Liver (tissue), 9 donors: Measurements from ENCODE around the gene AXIN1. TPM values are rescaled to one million over a fixed set of nuclear protein-coding genes. Genes with fewer than 3 reads are reported as not detected.

Experiments
- DNase-seq: peaks from one replicate; pipeline ENCODE4 v3.0.0-alpha.2; 2017; ENCODE audit warnings: low spot score
- H3K27ac ChIP-seq, 2 donors: one replicate each; pipeline ENCODE4 v1.7.0; 2013; ENCODE audit warnings: inconsistent platforms in 2 of 2, low read length in 2 of 2, control low read depth in 1 of 2, low read depth in 1 of 2, mild to moderate bottlenecking in 1 of 2
- H3K27me3 ChIP-seq, 4 donors: one replicate each; pipeline versions ENCODE4 v1.6.1 to v1.7.0; 2013; ENCODE audit warnings: low read length in 3 of 4, inconsistent platforms in 1 of 4, mild to moderate bottlenecking in 1 of 4, moderate library complexity in 1 of 4; ENCODE audit not compliant: control insufficient read depth in 4 of 4, insufficient read depth in 4 of 4
- H3K36me3 ChIP-seq, 4 donors: one replicate each; pipeline versions ENCODE4 v1.6.1 to v1.7.0; 2013; ENCODE audit warnings: low read length in 3 of 4, mild to moderate bottlenecking in 3 of 4, low read depth in 1 of 4, moderate library complexity in 1 of 4; ENCODE audit not compliant: control insufficient read depth in 4 of 4, insufficient read depth in 3 of 4
- H3K4me1 ChIP-seq, 4 donors: one replicate each; pipeline versions ENCODE4 v1.6.1 to v1.7.0; 2013; ENCODE audit warnings: low read length in 3 of 4, mild to moderate bottlenecking in 3 of 4, moderate library complexity in 1 of 4; ENCODE audit not compliant: control insufficient read depth in 4 of 4, insufficient read depth in 4 of 4
- H3K4me3 ChIP-seq, 3 donors: one replicate each; pipeline versions ENCODE4 v1.6.1 to v1.7.0; 2013; ENCODE audit warnings: low read length in 3 of 3, control low read depth in 1 of 3, low read depth in 1 of 3, mild to moderate bottlenecking in 1 of 3
- H3K9ac ChIP-seq, 2 donors: one replicate each; pipeline ENCODE4 v1.7.0; 2013; ENCODE audit warnings: low read length in 2 of 2, mild to moderate bottlenecking in 2 of 2, moderate library complexity in 2 of 2, control low read depth in 1 of 2, low read depth in 1 of 2
- H3K9me3 ChIP-seq, 4 donors: one replicate each; pipeline versions ENCODE4 v1.6.1 to v1.7.0; 2013; ENCODE audit warnings: low read length in 3 of 4; ENCODE audit not compliant: control insufficient read depth in 4 of 4
- EGR1 ChIP-seq, 2 donors: IDR thresholded peaks; 2 replicates each; pipeline ENCODE4 v1.6.1; 2016 to 2018; ENCODE audit warnings: antibody characterized with exemption in 2 of 2, low read depth in 2 of 2
- FOXA1 ChIP-seq: IDR thresholded peaks from 2 replicates; pipeline ENCODE4 v1.6.1; 2016; ENCODE audit warnings: antibody characterized with exemption
- HNF4A ChIP-seq, 2 donors: conservative IDR thresholded peaks; 2 replicates each; pipeline ENCODE4 v1.6.1; 2016; ENCODE audit warnings: antibody characterized with exemption in 2 of 2, mild to moderate bottlenecking in 2 of 2
- HNF4G ChIP-seq: IDR thresholded peaks from 2 replicates; pipeline ENCODE4 v1.6.1; 2016; ENCODE audit warnings: antibody characterized with exemption
- NR2F2 ChIP-seq: IDR thresholded peaks from 2 replicates; pipeline ENCODE4 v1.6.1; 2016; ENCODE audit warnings: antibody characterized with exemption
- RAD21 ChIP-seq, 2 donors: IDR thresholded peaks; 2 replicates each; pipeline ENCODE4 v1.6.1; 2016; ENCODE audit warnings: antibody characterized with exemption in 2 of 2, mild to moderate bottlenecking in 2 of 2
- RXRA ChIP-seq, 2 donors: IDR thresholded peaks; 2 replicates each; pipeline ENCODE4 v1.6.1; 2017 to 2018; ENCODE audit warnings: antibody characterized with exemption in 2 of 2, mild to moderate bottlenecking in 1 of 2
- TAF1 ChIP-seq: conservative IDR thresholded peaks from 2 replicates; pipeline ENCODE4 v1.6.1; 2016; ENCODE audit warnings: antibody characterized with exemption, mild to moderate bottlenecking
- WGBS: extraction: QIAGEN DNeasy Blood & Tissue Kit; methylation state at CpG from one replicate; pipeline ENCODE4 v1.1.7; 2013; 5-methylcytosine and 5-hydroxymethylcytosine counted together
- polyA plus RNA-seq, 2 donors: library from polyadenylated mRNA; stranded (reverse) in 1 of 2; unstranded in 1 of 2; fragments of 200-250 nt in 1 of 2; fragments of >200 nt in 1 of 2; fragmentation: Nextera tagmentation in 1 of 2; extraction: Ambion mirVana in 1 of 2; gene quantifications; one replicate each; pipeline versions ENCODE4 v1.2.1 to v1.2.3, GENCODE V29; 2013 to 2015
- total RNA-seq, 2 donors: library from RNA; depleted of rRNA; stranded (reverse); fragments of >200 nt; gene quantifications; one replicate each; pipeline ENCODE4 v1.2.3, GENCODE V29; 2014
- TF ChIP-seq, protein P1 (sequence below): fragments of 150-350 bp; IDR thresholded peaks from 2 replicates; pipeline ENCODE4 v1.5.1; 2017; ENCODE audit warnings: improper control_type of control experiment, low read depth, low read length; ENCODE audit not compliant: missing input control
- TF ChIP-seq, protein P2 (sequence below): IDR thresholded peaks from 2 replicates; pipeline ENCODE4 v1.6.1; 2016; ENCODE audit warnings: antibody characterized with exemption, mild to moderate bottlenecking
- TF ChIP-seq, protein P3 (sequence below): IDR thresholded peaks from 2 replicates; pipeline ENCODE4 v1.6.1; 2016; ENCODE audit warnings: antibody characterized with exemption
- TF ChIP-seq, protein P4 (sequence below): IDR thresholded peaks from 2 replicates; pipeline ENCODE4 v1.6.1; 2016; ENCODE audit warnings: antibody characterized with exemption
- donor health status: healthy.
- donor health status: healthy.
- donor health status: healthy.
- donor health status: healthy.
- donor health status: healthy.

Gene AXIN1
- total and polyA plus RNA-seq, 4 donors, result 2.0 to 10.3 (median 7.9) TPM

DNA sequence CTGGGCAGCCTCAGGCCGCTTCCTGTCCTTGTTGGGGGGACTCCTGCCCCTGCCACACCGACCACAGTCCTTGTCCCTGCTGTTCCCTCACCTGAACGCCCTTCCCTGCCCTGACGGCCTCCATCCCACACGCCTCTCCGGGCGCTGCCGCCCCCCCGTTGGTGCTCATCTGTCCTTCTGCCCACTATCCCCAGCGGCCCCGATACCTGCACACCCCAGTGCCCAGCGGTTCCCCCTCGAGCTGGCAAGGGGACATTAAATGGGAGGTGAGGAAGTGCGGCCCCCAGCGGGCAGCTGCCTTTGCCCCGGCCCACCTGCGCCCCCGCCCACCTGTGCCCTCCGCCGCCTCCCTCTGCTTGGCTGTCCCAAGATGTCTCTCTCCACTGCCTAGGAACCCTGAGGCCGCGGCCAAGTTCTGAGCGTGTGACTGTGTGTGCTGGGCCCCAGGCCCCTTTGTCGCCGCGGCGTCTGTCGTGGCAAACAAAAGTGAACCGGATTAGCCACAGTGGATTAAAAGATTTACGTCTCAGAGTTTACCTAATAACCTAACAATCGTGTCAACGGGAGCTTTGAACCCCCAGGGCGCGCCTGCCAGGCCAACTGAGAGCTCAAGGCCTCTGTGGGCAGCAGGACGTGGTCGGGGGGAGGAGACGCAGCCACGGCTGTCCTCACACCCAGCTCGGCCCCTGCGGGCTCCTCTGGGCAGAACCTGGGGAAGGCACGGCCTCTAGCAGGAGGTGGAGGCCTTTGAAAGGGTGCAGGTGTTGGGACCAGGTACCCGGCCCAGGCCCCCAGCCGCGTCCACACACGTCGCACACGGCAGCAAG, 7.6 kb upstream of the AXIN1 start:
- Histone ChIP-seq H3K27ac (no peak overlapping the region), H3K9ac (no peak overlapping the region), H3K27me3 (no peaks in the 10 kb centered on the region), H3K9me3 (no peaks in the 10 kb centered on the region), H3K4me1 (peaks cover 0 to 3% (median 2%) of the 10 kb centered on the region in 4 donors), H3K4me3 (no peak overlapping the region), H3K36me3 (no peaks in the 10 kb centered on the region)
- WGBS, result 95% methylated on average over 47 of the region's 47 CpGs
- DNase-seq, result no peak
- TF ChIP-seq, protein P1, sequence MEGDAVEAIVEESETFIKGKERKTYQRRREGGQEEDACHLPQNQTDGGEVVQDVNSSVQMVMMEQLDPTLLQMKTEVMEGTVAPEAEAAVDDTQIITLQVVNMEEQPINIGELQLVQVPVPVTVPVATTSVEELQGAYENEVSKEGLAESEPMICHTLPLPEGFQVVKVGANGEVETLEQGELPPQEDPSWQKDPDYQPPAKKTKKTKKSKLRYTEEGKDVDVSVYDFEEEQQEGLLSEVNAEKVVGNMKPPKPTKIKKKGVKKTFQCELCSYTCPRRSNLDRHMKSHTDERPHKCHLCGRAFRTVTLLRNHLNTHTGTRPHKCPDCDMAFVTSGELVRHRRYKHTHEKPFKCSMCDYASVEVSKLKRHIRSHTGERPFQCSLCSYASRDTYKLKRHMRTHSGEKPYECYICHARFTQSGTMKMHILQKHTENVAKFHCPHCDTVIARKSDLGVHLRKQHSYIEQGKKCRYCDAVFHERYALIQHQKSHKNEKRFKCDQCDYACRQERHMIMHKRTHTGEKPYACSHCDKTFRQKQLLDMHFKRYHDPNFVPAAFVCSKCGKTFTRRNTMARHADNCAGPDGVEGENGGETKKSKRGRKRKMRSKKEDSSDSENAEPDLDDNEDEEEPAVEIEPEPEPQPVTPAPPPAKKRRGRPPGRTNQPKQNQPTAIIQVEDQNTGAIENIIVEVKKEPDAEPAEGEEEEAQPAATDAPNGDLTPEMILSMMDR, result no peak
- TF ChIP-seq HNF4A (conservative IDR thresholded peaks at IDR 0.05) (no peak), FOXA1 (no peak), TAF1 (no peak)
- TF ChIP-seq, protein P2, sequence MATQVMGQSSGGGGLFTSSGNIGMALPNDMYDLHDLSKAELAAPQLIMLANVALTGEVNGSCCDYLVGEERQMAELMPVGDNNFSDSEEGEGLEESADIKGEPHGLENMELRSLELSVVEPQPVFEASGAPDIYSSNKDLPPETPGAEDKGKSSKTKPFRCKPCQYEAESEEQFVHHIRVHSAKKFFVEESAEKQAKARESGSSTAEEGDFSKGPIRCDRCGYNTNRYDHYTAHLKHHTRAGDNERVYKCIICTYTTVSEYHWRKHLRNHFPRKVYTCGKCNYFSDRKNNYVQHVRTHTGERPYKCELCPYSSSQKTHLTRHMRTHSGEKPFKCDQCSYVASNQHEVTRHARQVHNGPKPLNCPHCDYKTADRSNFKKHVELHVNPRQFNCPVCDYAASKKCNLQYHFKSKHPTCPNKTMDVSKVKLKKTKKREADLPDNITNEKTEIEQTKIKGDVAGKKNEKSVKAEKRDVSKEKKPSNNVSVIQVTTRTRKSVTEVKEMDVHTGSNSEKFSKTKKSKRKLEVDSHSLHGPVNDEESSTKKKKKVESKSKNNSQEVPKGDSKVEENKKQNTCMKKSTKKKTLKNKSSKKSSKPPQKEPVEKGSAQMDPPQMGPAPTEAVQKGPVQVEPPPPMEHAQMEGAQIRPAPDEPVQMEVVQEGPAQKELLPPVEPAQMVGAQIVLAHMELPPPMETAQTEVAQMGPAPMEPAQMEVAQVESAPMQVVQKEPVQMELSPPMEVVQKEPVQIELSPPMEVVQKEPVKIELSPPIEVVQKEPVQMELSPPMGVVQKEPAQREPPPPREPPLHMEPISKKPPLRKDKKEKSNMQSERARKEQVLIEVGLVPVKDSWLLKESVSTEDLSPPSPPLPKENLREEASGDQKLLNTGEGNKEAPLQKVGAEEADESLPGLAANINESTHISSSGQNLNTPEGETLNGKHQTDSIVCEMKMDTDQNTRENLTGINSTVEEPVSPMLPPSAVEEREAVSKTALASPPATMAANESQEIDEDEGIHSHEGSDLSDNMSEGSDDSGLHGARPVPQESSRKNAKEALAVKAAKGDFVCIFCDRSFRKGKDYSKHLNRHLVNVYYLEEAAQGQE, result no peak

DNA sequence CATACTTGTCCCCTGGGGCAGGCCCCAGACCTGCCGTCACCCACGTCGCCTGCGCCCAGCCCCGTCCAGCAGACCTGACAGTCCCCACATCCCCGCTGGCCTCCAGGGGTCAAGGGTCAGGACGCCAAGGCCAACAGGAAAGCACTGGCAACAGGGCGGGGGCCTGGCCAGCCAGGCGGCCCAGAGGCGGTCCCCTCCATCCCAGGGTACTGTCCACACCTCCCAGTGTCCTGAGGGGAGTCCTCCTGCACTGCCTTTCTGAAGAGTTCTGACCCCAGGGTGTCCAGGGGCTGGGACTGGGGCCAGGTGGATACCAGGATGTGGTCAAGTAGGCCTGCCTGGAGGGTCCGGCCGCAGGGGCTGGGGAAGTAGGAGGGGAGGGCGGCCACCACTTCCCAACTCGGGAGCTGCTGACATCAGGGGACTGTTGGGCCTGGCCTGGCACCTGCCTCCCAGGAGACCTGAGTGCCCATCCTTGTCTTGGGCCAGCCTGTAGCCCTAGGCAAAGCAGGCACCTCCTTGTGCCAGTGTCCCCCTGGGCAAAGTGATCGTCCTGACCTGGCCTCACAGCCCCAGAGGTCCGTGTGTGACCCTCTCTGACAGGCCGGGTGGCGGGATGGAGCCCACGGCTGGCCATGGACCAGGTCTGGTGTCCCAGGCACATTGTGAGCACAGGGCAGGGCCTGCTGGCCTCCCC, 6.7 kb upstream of the AXIN1 start:
- H3K9me3 ChIP-seq, result no peaks in the 10 kb centered on the region
- no peak overlapping the region for H3K9ac ChIP-seq
- H3K36me3 ChIP-seq, result no peaks in the 10 kb centered on the region
- DNase-seq, result no peak
- peak in 1 of 2 donors; percentile 10 for TF ChIP-seq HNF4A (conservative IDR thresholded peaks at IDR 0.05)
- no peak for TF ChIP-seq NR2F2
- no peak for TF ChIP-seq RXRA (IDR thresholded peaks at IDR 0.05)
- no peak overlapping the region for H3K4me3 ChIP-seq
- H3K27me3 ChIP-seq, result no peaks in the 10 kb centered on the region
- 70% methylated on average over 19 of the region's 19 CpGs for WGBS
- H3K27ac ChIP-seq, result no peak overlapping the region
- peaks cover 0 to 3% (median 2%) of the 10 kb centered on the region in 4 donors for H3K4me1 ChIP-seq

DNA sequence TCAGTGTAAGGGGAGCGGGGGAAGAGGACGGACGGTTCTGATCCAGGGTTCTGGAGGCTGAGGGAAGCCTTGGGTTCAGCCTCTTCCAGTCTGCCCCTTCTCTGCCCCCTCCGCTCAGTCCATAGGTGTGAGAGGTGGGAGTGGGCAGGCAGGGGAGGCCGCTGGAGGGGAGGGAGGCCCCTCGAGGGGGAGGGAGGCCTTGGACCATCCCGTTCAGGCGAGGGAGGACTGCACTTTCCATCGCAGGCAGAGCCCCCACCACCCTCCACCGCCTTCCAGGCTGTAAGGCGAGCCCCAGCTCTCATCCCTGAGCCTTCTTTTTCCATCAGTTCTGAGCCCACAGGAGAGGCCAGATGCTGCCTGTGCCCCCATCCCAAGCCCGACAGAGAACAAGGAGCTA, 4.2 kb upstream of the AXIN1 start:
- WGBS, result 90% methylated on average over 12 of the region's 12 CpGs
- no peak overlapping the region for H3K4me3 ChIP-seq
- H3K4me1 ChIP-seq, result peaks cover 1 to 6% (median 3%) of the 10 kb centered on the region in 4 donors
- no peak overlapping the region for H3K27ac ChIP-seq
- no peak for DNase-seq
- H3K9ac ChIP-seq, result no peak overlapping the region
- no peaks in the 10 kb centered on the region for H3K9me3 ChIP-seq
- no peaks in the 10 kb centered on the region for H3K27me3 ChIP-seq
- no peaks in the 10 kb centered on the region for H3K36me3 ChIP-seq
- TF ChIP-seq HNF4A (conservative IDR thresholded peaks at IDR 0.05), result no peak
- no peak for TF ChIP-seq HNF4G
- TF ChIP-seq, protein P3, sequence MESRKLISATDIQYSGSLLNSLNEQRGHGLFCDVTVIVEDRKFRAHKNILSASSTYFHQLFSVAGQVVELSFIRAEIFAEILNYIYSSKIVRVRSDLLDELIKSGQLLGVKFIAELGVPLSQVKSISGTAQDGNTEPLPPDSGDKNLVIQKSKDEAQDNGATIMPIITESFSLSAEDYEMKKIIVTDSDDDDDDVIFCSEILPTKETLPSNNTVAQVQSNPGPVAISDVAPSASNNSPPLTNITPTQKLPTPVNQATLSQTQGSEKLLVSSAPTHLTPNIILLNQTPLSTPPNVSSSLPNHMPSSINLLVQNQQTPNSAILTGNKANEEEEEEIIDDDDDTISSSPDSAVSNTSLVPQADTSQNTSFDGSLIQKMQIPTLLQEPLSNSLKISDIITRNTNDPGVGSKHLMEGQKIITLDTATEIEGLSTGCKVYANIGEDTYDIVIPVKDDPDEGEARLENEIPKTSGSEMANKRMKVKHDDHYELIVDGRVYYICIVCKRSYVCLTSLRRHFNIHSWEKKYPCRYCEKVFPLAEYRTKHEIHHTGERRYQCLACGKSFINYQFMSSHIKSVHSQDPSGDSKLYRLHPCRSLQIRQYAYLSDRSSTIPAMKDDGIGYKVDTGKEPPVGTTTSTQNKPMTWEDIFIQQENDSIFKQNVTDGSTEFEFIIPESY, result no peak
- TF ChIP-seq EGR1 (IDR thresholded peaks at IDR 0.05; ENCODE audit: low read depth in 2 of 2), result no peak
- TF ChIP-seq, protein P4, sequence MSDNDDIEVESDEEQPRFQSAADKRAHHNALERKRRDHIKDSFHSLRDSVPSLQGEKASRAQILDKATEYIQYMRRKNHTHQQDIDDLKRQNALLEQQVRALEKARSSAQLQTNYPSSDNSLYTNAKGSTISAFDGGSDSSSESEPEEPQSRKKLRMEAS, result no peak
- TF ChIP-seq, protein P1, result no peak
- no peak for TF ChIP-seq RAD21 (IDR thresholded peaks at IDR 0.05)
- no peak for TF ChIP-seq NR2F2
- no peak for TF ChIP-seq FOXA1
